Endothelial cell of umbilical vein (primary cell): ENCODE measurements around the gene ABI3BP. TPM values are rescaled to one million over a fixed set of nuclear protein-coding genes. Genes with fewer than 3 reads are reported as not detected.

Experiments
- BruUV-seq: library from RNA; stranded (reverse); fragments of 400-500 nt; replicated peaks from 2 replicates; lab custom pipeline; 2021; lab: Mats Ljungman, UMichigan
- CTCF ChIA-PET: fragments of 300-600, 350-600 bp; sonication (Branson Sonifier 250); formaldehyde crosslinking; loops from one replicate; lab custom pipeline; 2021; ENCODE audit warnings: antibody characterized with exemption, inconsistent platforms; lab: Charles Lee
- POLR2A ChIA-PET: fragments of 300-600, 350-600 bp; sonication (Branson Sonifier 250); formaldehyde crosslinking; loops from one replicate; lab custom pipeline; 2021; ENCODE audit warnings: antibody characterized with exemption, inconsistent platforms; lab: Charles Lee
- DNase-seq: peaks from one replicate; pipeline ENCODE4 v3.0.0-alpha.2; 2011; ENCODE audit warnings: low read depth, low spot score
- FAIRE-seq: peaks from 2 replicates; lab custom pipeline; 2011; peaks lifted over from hg19 to GRCh38; lab: Jason Lieb, UNC
- H2AFZ ChIP-seq: 2 replicates; pipeline ENCODE4 v1.6.0; 2012; ENCODE audit warnings: low read depth, low read length, control low read depth, inconsistent platforms
- H3K27ac ChIP-seq: 2 replicates; pipeline ENCODE4 v1.5.1; 2011; ENCODE audit warnings: low read depth, mild to moderate bottlenecking, control low read depth, low read length, moderate library complexity; ENCODE audit not compliant: insufficient read depth
- H3K27me3 ChIP-seq, 2 experiments: 2 replicates each; pipeline versions ENCODE4 v1.6.0 to v1.6.1; 2011; ENCODE audit warnings: low read length in 2 of 2, mixed read lengths in 1 of 2; ENCODE audit not compliant: control insufficient read depth in 2 of 2, insufficient read depth in 2 of 2
- H3K36me3 ChIP-seq, 2 experiments: 2 replicates in 1 of 2; 3 replicates in 1 of 2; pipeline ENCODE4 v1.5.1; 2011; ENCODE audit warnings: low read length in 2 of 2, mild to moderate bottlenecking in 1 of 2, moderate library complexity in 1 of 2; ENCODE audit not compliant: control insufficient read depth in 2 of 2, insufficient read depth in 2 of 2; ENCODE audit errors: extremely low read depth in 1 of 2
- H3K4me1 ChIP-seq: 3 replicates; pipeline ENCODE4 v1.5.1; 2011; ENCODE audit warnings: mild to moderate bottlenecking, low read length; ENCODE audit not compliant: control insufficient read depth, insufficient read depth; ENCODE audit errors: extremely low read depth
- H3K4me2 ChIP-seq: 2 replicates; pipeline ENCODE4 v1.6.1; 2011; ENCODE audit warnings: low read length, control low read depth, mixed read lengths; ENCODE audit not compliant: insufficient read depth
- H3K4me3 ChIP-seq, 3 experiments: fragments of 200-600 bp in 1 of 3; sonication (generic), shearing (Covaris generic) in 1 of 3; replicated peaks in 1 of 3; 2 replicates each; pipeline ENCODE4 v1.5.1; 2011 to 2016; ENCODE audit warnings: control low read depth in 3 of 3, low read length in 3 of 3, mild to moderate bottlenecking in 2 of 3, inconsistent platforms in 1 of 3, low read depth in 1 of 3, moderate library complexity in 1 of 3; ENCODE audit not compliant: insufficient read depth in 1 of 3
- H3K79me2 ChIP-seq: 2 replicates; pipeline ENCODE4 v1.6.0; 2012; ENCODE audit warnings: low read length, inconsistent platforms; ENCODE audit not compliant: control insufficient read depth, insufficient read depth
- H3K9ac ChIP-seq: replicated peaks from 2 replicates; pipeline ENCODE3; 2011; ENCODE audit warnings: low read length, control low read depth; ENCODE audit not compliant: insufficient read depth; ENCODE audit errors: extremely low read depth
- H3K9me1 ChIP-seq: replicated peaks from 3 replicates; pipeline ENCODE4 v1.6.0; 2011; ENCODE audit warnings: mild to moderate bottlenecking, low read length; ENCODE audit not compliant: control insufficient read depth, insufficient read depth; ENCODE audit errors: extremely low read depth
- H3K9me3 ChIP-seq: replicated peaks from 2 replicates; pipeline ENCODE4 v1.5.1; 2012; ENCODE audit warnings: low read length, inconsistent platforms; ENCODE audit not compliant: control insufficient read depth, insufficient read depth
- H4K20me1 ChIP-seq: replicated peaks from 2 replicates; pipeline ENCODE3; 2011; ENCODE audit warnings: mild to moderate bottlenecking, low read length; ENCODE audit not compliant: control insufficient read depth, insufficient read depth; ENCODE audit errors: extremely low read depth
- EZH2 ChIP-seq: IDR thresholded peaks from 2 replicates; pipeline ENCODE4 v1.6.1; 2012; ENCODE audit warnings: borderline replicate concordance, low read depth, mild to moderate bottlenecking, moderate library complexity, low read length, inconsistent platforms; ENCODE audit not compliant: severe bottlenecking
- FOS ChIP-seq: IDR thresholded peaks from 2 replicates; pipeline ENCODE4 v1.6.1; 2011; ENCODE audit warnings: mild to moderate bottlenecking, low read length, moderate library complexity, borderline replicate concordance; ENCODE audit not compliant: insufficient read depth
- GATA2 ChIP-seq: IDR thresholded peaks from 2 replicates; pipeline ENCODE4 v1.7.0; 2011; ENCODE audit warnings: low read depth, mild to moderate bottlenecking, moderate library complexity, mixed read lengths, low read length; ENCODE audit not compliant: insufficient read length, insufficient read depth
- JUN ChIP-seq: IDR thresholded peaks from 2 replicates; pipeline ENCODE4 v1.6.1; 2011; ENCODE audit warnings: borderline replicate concordance, low read depth; ENCODE audit not compliant: insufficient read length, insufficient read depth
- MYC ChIP-seq: IDR thresholded peaks from one replicate; pipeline ENCODE4 v1.6.1; 2011; ENCODE audit warnings: mild to moderate bottlenecking, low read depth, low read length
- POLR2A ChIP-seq: IDR thresholded peaks from 2 replicates; pipeline ENCODE4 v1.6.1; 2012; ENCODE audit warnings: low read depth, mild to moderate bottlenecking, control low read depth, low read length
- POLR2AphosphoS5 ChIP-seq: IDR thresholded peaks from 2 replicates; pipeline ENCODE4 v1.6.1; 2012; ENCODE audit warnings: low read depth, mild to moderate bottlenecking, control low read depth, low read length, moderate library complexity; ENCODE audit not compliant: insufficient read depth
- dilution Hi-C: fragments of 300-500 bp; cut with MboI; formaldehyde crosslinking; loops from one replicate; pipeline ENCODE4 v1.15.0; 2019; ENCODE audit warnings: low sequenced_read_pairs; ENCODE audit not compliant: extremely low pct_ligation_motif_present
- intact Hi-C: fragments of 100-400 bp; cut with micrococcal nuclease; formaldehyde crosslinking; loops from one replicate; pipeline ENCODE4 v1.10.0; 2022
- polyA plus RNA-seq, 4 experiments: library from polyadenylated mRNA; depleted of rRNA in 3 of 4; stranded (reverse) in 3 of 4; unstranded in 1 of 4; fragments of >200 nt; gene quantifications; 2 replicates each; pipeline versions ENCODE4 v1.2.1 to v1.2.3, GENCODE V29; 2011 to 2012; ENCODE audit warnings: missing spikeins in 1 of 4
- total RNA-seq: library from RNA; stranded (reverse); gene quantifications from 2 replicates; pipeline ENCODE4 v1.2.3, GENCODE V29; 2021
- TF ChIP-seq, protein P1 (sequence below): IDR thresholded peaks from 2 replicates; pipeline ENCODE4 v1.6.1; 2011; ENCODE audit not compliant: insufficient read depth, insufficient read length
- TF ChIP-seq, protein P2 (sequence below), 2 donors: IDR thresholded peaks; 1 replicate in 1 of 2; 2 replicates in 1 of 2; pipeline ENCODE4 v1.5.1; 2011; ENCODE audit warnings: low read length in 2 of 2, mild to moderate bottlenecking in 2 of 2, moderate library complexity in 2 of 2, control low read depth in 1 of 2, inconsistent platforms in 1 of 2, low read depth in 1 of 2; ENCODE audit not compliant: insufficient read depth in 1 of 2; ENCODE audit errors: extremely low read depth in 1 of 2

Gene ABI3BP
- total and polyA plus RNA-seq, 2 donors (not counting 3 experiments of a cell fraction or from before 2014, with no cell fraction given) = 78.1 to 106 TPM

DNA sequence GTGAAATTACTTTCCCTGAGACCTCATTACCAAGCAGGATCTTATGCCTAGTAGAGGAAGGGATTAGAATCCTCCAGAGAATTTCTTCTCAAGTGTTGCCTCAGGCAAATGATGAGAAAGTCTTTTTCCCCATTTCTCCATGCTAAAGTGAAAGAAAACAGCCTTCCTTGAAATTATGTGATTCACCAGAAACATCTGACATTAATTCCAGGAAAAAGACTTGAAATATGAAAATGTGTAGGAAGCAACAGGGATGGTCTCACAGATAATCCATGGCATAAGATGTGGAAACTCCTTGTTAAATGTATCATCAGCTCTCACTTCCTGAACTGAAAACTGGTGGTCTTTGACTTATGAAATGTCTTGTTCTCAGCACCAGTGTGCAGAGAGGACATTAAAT lies 17.9 kb upstream of the ABI3BP start:
- Histone ChIP-seq H3K9me1 (no peaks in the 10 kb centered on the region), H3K27me3 (no peaks in the 10 kb centered on the region), H3K4me2 (no peak overlapping the region), H3K27ac (no peak overlapping the region), H3K9me3 (peaks cover 1% of the 10 kb centered on the region), H3K9ac (no peak overlapping the region), H2AFZ (no peak overlapping the region), H4K20me1 (no peaks in the 10 kb centered on the region), H3K36me3 (no peaks in the 10 kb centered on the region), H3K4me1 (peaks cover 7% of the 10 kb centered on the region), H3K4me3 (no peak overlapping the region), H3K79me2 (no peaks in the 10 kb centered on the region)
- intact Hi-C loops = no loop called here
- dilution Hi-C loops = no loop called here
- BruUV-seq = no TSS peak
- TF ChIP-seq MYC = no peak
- no peak for TF ChIP-seq EZH2
- TF ChIP-seq, protein P1, sequence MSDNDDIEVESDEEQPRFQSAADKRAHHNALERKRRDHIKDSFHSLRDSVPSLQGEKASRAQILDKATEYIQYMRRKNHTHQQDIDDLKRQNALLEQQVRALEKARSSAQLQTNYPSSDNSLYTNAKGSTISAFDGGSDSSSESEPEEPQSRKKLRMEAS = no peak
- TF ChIP-seq GATA2 = no peak
- TF ChIP-seq, protein P2, sequence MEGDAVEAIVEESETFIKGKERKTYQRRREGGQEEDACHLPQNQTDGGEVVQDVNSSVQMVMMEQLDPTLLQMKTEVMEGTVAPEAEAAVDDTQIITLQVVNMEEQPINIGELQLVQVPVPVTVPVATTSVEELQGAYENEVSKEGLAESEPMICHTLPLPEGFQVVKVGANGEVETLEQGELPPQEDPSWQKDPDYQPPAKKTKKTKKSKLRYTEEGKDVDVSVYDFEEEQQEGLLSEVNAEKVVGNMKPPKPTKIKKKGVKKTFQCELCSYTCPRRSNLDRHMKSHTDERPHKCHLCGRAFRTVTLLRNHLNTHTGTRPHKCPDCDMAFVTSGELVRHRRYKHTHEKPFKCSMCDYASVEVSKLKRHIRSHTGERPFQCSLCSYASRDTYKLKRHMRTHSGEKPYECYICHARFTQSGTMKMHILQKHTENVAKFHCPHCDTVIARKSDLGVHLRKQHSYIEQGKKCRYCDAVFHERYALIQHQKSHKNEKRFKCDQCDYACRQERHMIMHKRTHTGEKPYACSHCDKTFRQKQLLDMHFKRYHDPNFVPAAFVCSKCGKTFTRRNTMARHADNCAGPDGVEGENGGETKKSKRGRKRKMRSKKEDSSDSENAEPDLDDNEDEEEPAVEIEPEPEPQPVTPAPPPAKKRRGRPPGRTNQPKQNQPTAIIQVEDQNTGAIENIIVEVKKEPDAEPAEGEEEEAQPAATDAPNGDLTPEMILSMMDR (IDR thresholded peaks at IDR 0.05; ENCODE audit: extremely low read depth in 1 of 2, insufficient read depth in 1 of 2, low read depth in 1 of 2, low read length in 2 of 2) = no peak
- TF ChIP-seq POLR2A = no peak
- TF ChIP-seq JUN = no peak
- no peak for TF ChIP-seq POLR2AphosphoS5
- no peak for TF ChIP-seq FOS
- CTCF ChIA-PET = interaction anchor here (1.1 kb wide), 2 partner anchors 12 to 89 kb away, joined by 3 read pairs; no protein-coding TSS in a partner anchor
- FAIRE-seq (no peak), DNase-seq (no peak)
- POLR2A ChIA-PET = no interaction called here
